PC-9 (cell line): Measurements from ENCODE around the gene TMEM132C. TPM values are rescaled to one million over a fixed set of nuclear protein-coding genes. Genes with fewer than 3 reads are reported as not detected.

Experiments used
- BruUV-seq: library from RNA; stranded (reverse); fragments of 400-500 nt; replicated peaks from 2 replicates; lab custom pipeline; 2021; lab: Mats Ljungman, UMichigan
- CTCF ChIA-PET: fragments of 300-600 bp; sonication (Branson Sonifier 250); formaldehyde crosslinking; loops from one replicate; lab custom pipeline; 2022; ENCODE audit warnings: antibody characterized with exemption; lab: Charles Lee
- POLR2A ChIA-PET: fragments of 300-600 bp; sonication (Branson Sonifier 250); formaldehyde crosslinking; loops from one replicate; lab custom pipeline; 2022; ENCODE audit warnings: antibody characterized with exemption; ENCODE audit not compliant: unreplicated experiment; lab: Charles Lee
- DNase-seq, 2 experiments: peaks; one replicate each; pipeline versions ENCODE4 v3.0.0 to v3.0.0-alpha.2; 2015 to 2022; ENCODE audit warnings: mixed read lengths in 1 of 2
- H2AFZ ChIP-seq: fragments of 200-600 bp; sonication (generic); 2 replicates; pipeline ENCODE4 v1.8.1; 2017; ENCODE audit warnings: antibody characterized with exemption
- H3F3A ChIP-seq: fragments of 200-600 bp; sonication (generic); 2 replicates; pipeline ENCODE4 v1.8.1; 2017; ENCODE audit warnings: antibody characterized with exemption, mild to moderate bottlenecking, low read depth; ENCODE audit not compliant: insufficient read depth
- H3K27ac ChIP-seq: fragments of 200-600 bp; sonication (generic); 2 replicates; pipeline ENCODE4 v1.6.1; 2016; ENCODE audit warnings: mixed run types
- H3K27me3 ChIP-seq: fragments of 200-600 bp; sonication (generic); 2 replicates; pipeline ENCODE4 v1.6.1; 2016; ENCODE audit warnings: low read depth, mixed run types; ENCODE audit not compliant: insufficient read depth
- H3K36me3 ChIP-seq: fragments of 200-600 bp; sonication (generic); 2 replicates; pipeline ENCODE4 v1.6.1; 2016; ENCODE audit warnings: low read depth, mixed run types
- H3K4me1 ChIP-seq: fragments of 200-600 bp; sonication (generic); replicated peaks from 2 replicates; pipeline ENCODE4 v1.6.1; 2016; ENCODE audit warnings: mixed run types; ENCODE audit not compliant: insufficient read depth
- H3K4me2 ChIP-seq: fragments of 200-600 bp; sonication (generic); 2 replicates; pipeline ENCODE4 v1.6.1; 2017; ENCODE audit warnings: mixed run types
- H3K4me3 ChIP-seq: fragments of 200-600 bp; sonication (generic); 2 replicates; pipeline ENCODE4 v1.6.1; 2016; ENCODE audit warnings: mixed run types
- H3K79me2 ChIP-seq: fragments of 200-600 bp; sonication (generic); 2 replicates; pipeline ENCODE4 v1.6.1; 2017; ENCODE audit warnings: low read depth, mixed run types
- H3K9me2 ChIP-seq: fragments of 200-600 bp; sonication (generic); 2 replicates; pipeline ENCODE4 v1.8.1; 2017; ENCODE audit warnings: mild to moderate bottlenecking; ENCODE audit not compliant: insufficient read depth
- H3K9me3 ChIP-seq: fragments of 200-600 bp; sonication (generic); 2 replicates; pipeline ENCODE4 v1.8.1; 2016; ENCODE audit warnings: low read depth; ENCODE audit not compliant: insufficient read depth
- H4K20me1 ChIP-seq: fragments of 200-600 bp; sonication (generic); 2 replicates; pipeline ENCODE4 v1.8.1; 2017; ENCODE audit not compliant: insufficient read depth
- EZH2 ChIP-seq: fragments of 200-600 bp; sonication (generic); IDR thresholded peaks from 2 replicates; pipeline ENCODE4 v1.8.0; 2017; ENCODE audit warnings: antibody characterized with exemption, low read depth
- intact Hi-C: fragments of 100-400 bp; cut with micrococcal nuclease; formaldehyde crosslinking; loops from one replicate; pipeline ENCODE4 v1.10.0; 2022; ENCODE audit not compliant: unreplicated experiment
- total RNA-seq: library from RNA; stranded (reverse); gene quantifications from 2 replicates; pipeline ENCODE4 v1.2.3, GENCODE V29; 2021
- TF ChIP-seq, protein P1 (sequence below): fragments of 200-600 bp; sonication (generic); conservative IDR thresholded peaks from 2 replicates; pipeline ENCODE4 v1.6.1; 2017; ENCODE audit warnings: mixed run types, antibody characterized with exemption, mild to moderate bottlenecking, moderate library complexity

The TMEM132C gene
- total RNA-seq, 1 experiment from 2014 or later = not detected

DNA sequence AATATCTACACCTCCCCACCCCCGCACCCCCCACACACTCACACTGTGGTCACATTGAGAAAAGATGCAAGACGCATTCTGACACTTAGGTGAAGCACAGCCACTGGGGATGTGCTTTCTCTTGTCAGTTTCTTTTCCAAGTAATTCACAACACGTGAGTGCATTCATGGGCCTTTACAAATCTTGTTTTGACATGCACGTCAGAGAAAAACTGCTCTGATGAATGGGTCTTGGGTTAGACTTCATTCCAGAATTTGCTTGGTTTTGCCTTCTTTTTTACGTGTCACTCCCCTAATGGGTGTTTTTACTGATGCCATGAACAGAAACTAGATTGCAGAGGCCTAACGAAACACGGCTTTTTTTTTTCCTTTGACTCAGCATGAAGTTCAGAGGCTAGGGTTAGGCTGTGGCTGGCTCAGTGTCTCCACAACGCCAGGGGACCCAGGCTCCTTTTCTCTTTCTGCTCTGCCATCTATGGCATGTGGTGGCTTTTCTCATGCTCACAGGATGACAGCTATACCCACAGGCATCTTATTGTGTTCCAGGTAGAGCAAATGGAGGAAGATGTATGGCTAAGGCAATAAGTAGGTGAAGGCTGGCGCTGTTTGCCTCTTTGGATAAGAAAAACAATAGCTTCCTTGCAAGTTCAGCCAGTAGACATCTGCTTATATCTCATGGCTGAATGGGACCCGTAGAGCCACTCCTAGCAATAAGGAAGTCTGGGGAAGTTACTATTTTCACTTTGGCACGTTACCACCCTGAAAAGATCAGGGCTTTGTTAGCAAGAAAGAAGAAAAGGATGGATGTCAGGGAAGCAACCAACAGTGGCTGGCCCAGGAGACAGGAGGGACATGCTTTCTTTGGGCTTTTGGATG lies 303.5 kb downstream of the TMEM132C start:
- Histone ChIP-seq H3K4me3 (no peak overlapping the region), H2AFZ (no peak overlapping the region), H3K27ac (no peak overlapping the region), H3K4me1 (no peaks in the 10 kb centered on the region), H3K36me3 (no peaks in the 10 kb centered on the region), H3F3A (no peaks in the 10 kb centered on the region), H3K27me3 (no peaks in the 10 kb centered on the region), H3K79me2 (no peaks in the 10 kb centered on the region), H3K4me2 (no peak overlapping the region), H3K9me2 (no peaks in the 10 kb centered on the region), H3K9me3 (no peaks in the 10 kb centered on the region), H4K20me1 (no peaks in the 10 kb centered on the region)
- ChIA-PET POLR2A (no interaction called here), CTCF (no interaction called here)
- DNase-seq = no peak
- intact Hi-C loops = no loop called here
- TF ChIP-seq EZH2 = no peak
- TF ChIP-seq, protein P1, sequence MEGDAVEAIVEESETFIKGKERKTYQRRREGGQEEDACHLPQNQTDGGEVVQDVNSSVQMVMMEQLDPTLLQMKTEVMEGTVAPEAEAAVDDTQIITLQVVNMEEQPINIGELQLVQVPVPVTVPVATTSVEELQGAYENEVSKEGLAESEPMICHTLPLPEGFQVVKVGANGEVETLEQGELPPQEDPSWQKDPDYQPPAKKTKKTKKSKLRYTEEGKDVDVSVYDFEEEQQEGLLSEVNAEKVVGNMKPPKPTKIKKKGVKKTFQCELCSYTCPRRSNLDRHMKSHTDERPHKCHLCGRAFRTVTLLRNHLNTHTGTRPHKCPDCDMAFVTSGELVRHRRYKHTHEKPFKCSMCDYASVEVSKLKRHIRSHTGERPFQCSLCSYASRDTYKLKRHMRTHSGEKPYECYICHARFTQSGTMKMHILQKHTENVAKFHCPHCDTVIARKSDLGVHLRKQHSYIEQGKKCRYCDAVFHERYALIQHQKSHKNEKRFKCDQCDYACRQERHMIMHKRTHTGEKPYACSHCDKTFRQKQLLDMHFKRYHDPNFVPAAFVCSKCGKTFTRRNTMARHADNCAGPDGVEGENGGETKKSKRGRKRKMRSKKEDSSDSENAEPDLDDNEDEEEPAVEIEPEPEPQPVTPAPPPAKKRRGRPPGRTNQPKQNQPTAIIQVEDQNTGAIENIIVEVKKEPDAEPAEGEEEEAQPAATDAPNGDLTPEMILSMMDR = no peak
- no TSS peak for BruUV-seq

DNA sequence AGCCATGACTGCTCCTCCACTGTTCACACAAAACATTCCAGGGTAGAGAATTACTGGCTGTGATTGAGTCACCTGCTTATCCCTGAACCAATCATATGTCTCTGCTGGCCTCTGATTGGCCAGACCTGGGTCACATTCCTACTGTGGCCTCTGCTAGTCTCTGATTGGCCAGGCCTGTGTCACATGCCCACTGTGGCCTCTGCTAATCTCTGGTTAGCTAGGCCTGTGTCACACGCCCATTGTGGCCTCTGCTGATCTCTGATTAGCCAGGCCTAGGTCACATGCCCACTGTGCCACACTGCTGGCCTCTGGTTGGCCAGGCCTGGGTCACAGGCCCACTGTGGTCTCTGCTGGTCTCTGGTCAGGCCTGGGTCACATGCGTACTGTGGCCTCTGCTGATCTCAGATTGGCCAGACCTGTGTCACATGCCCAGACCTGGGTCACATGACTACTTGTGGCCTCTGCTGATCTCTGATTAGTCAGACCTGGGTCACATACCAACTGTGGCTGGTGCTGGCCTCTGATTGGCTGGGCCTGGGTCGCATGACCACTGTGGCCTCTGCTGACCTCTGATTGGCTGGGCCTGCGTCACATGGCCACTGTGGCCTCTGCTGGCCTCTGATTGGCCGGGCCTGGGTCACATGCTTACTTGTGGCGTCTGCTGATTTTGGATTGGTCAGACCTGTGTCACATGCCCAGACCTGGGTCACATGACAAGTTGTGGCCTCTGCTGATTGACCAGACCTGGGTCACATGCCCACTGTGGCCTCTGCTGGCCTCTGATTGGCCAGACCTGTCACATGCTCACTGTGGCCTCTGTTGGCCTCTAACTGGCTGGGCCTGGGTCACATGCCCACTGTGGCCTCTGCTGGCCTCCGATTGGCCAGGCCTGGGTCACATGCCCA lies 305.2 kb downstream of the TMEM132C start:
- no peaks in the 10 kb centered on the region for H4K20me1 ChIP-seq
- no peaks in the 10 kb centered on the region for H3K27me3 ChIP-seq
- no peak for DNase-seq
- no peak overlapping the region for H3K27ac ChIP-seq
- ChIA-PET CTCF (no interaction called here), POLR2A (no interaction called here)
- no peaks in the 10 kb centered on the region for H3K9me2 ChIP-seq
- intact Hi-C loops = no loop called here
- TF ChIP-seq, protein P1 = no peak
- TF ChIP-seq EZH2 = no peak
- no peaks in the 10 kb centered on the region for H3K36me3 ChIP-seq
- no peaks in the 10 kb centered on the region for H3K79me2 ChIP-seq
- BruUV-seq = no TSS peak
- no peaks in the 10 kb centered on the region for H3F3A ChIP-seq
- no peak overlapping the region for H3K4me2 ChIP-seq
- H3K4me1 ChIP-seq = no peaks in the 10 kb centered on the region
- no peak overlapping the region for H3K4me3 ChIP-seq
- no peaks in the 10 kb centered on the region for H3K9me3 ChIP-seq
- no peak overlapping the region for H2AFZ ChIP-seq

DNA sequence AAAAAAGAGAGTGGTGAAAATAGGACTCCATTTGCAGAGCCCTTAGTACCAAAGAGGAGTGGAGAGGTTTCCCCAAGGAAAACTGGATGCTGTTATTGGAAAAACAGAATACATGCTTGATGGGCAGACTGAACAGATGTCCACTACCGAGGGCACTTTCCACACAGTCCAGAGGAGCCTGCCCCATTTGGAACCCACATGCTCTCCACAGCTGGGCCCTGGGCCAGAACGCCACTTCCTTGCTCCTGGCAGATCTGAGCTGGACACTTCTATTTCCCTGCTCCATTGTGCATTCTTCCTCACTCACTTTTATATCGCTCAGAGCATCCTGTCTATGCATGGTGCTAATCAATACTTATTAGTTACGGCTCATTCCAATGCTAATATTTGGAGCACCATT lies 306.9 kb downstream of the TMEM132C start:
- no peak overlapping the region for H3K27ac ChIP-seq
- no peaks in the 10 kb centered on the region for H3K9me3 ChIP-seq
- BruUV-seq = no TSS peak
- no peak overlapping the region for H3K4me3 ChIP-seq
- H3K4me1 ChIP-seq = no peaks in the 10 kb centered on the region
- H3K4me2 ChIP-seq = no peak overlapping the region
- no peak for DNase-seq
- no peaks in the 10 kb centered on the region for H3K79me2 ChIP-seq
- no peak for TF ChIP-seq EZH2
- TF ChIP-seq, protein P1 = no peak
- H3K36me3 ChIP-seq = no peaks in the 10 kb centered on the region
- intact Hi-C loops = no loop called here
- H2AFZ ChIP-seq = no peak overlapping the region
- H3F3A ChIP-seq = no peaks in the 10 kb centered on the region
- CTCF ChIA-PET = no interaction called here
- no peaks in the 10 kb centered on the region for H3K9me2 ChIP-seq
- no peaks in the 10 kb centered on the region for H4K20me1 ChIP-seq
- no peaks in the 10 kb centered on the region for H3K27me3 ChIP-seq
- POLR2A ChIA-PET = no interaction called here
